H54 (cell line): ENCODE data around the gene SLC12A3.

Experiments used
- DNase-seq: peaks from one replicate; pipeline ENCODE4 v3.0.0; 2011; ENCODE audit warnings: low spot score, mixed read lengths; ENCODE audit not compliant: insufficient read length
- FAIRE-seq: peaks from 3 replicates; lab custom pipeline; 2011; peaks lifted over from hg19 to GRCh38; lab: Jason Lieb, UNC
- POLR2A ChIP-seq: IDR thresholded peaks from 2 replicates; pipeline ENCODE4 v1.6.1; 2011; ENCODE audit warnings: low read depth, mild to moderate bottlenecking, low read length

The SLC12A3 gene, protein sequence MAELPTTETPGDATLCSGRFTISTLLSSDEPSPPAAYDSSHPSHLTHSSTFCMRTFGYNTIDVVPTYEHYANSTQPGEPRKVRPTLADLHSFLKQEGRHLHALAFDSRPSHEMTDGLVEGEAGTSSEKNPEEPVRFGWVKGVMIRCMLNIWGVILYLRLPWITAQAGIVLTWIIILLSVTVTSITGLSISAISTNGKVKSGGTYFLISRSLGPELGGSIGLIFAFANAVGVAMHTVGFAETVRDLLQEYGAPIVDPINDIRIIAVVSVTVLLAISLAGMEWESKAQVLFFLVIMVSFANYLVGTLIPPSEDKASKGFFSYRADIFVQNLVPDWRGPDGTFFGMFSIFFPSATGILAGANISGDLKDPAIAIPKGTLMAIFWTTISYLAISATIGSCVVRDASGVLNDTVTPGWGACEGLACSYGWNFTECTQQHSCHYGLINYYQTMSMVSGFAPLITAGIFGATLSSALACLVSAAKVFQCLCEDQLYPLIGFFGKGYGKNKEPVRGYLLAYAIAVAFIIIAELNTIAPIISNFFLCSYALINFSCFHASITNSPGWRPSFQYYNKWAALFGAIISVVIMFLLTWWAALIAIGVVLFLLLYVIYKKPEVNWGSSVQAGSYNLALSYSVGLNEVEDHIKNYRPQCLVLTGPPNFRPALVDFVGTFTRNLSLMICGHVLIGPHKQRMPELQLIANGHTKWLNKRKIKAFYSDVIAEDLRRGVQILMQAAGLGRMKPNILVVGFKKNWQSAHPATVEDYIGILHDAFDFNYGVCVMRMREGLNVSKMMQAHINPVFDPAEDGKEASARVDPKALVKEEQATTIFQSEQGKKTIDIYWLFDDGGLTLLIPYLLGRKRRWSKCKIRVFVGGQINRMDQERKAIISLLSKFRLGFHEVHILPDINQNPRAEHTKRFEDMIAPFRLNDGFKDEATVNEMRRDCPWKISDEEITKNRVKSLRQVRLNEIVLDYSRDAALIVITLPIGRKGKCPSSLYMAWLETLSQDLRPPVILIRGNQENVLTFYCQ

GRCh38 chr16:56864960-56865359 is at the start of gene SLC12A3:
SLC12A3 (plus strand) TSS chr16:56865207; CDS start chr16:56865236, 29 bp downstream.
- FAIRE-seq, result no peak
- DNase-seq, result no peak
- TF ChIP-seq POLR2A, result no peak

DNA sequence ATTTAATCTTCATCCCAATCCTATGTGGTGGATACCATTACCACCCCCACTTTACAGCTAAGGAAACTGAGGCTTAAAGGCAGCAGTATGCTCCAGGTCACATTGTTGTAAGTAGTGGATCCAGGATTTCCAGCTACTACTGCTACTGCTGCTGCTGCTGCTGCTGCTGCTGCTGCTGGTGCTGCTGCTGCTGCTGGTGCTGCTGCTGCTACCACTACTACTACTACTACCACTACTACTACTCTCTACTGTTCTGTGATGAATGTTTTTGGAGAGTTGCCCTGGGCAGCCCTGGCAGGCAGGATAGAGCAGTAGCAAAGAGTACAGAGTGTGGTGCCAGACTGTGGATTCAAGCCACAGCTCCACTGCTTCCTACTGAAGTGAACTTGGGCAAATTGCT is 49.3 kb upstream of the SLC12A3 start:
- DNase-seq (no peak), FAIRE-seq (no peak)
- TF ChIP-seq POLR2A, result no peak

- no peak for TF ChIP-seq POLR2A
- no peak for DNase-seq
- no peak for FAIRE-seq
These were observed 48.0 kb upstream of the SLC12A3 start for GRCh38 chr16:56817056-56817455.

- DNase-seq (no peak), FAIRE-seq (no peak)
- no peak for TF ChIP-seq POLR2A
These were observed 47.1 kb upstream of the SLC12A3 start for GRCh38 chr16:56817938-56818337.

GRCh38 chr16:56823081-56823733 is 41.8 kb upstream of the SLC12A3 start:
- DNase-seq (no peak), FAIRE-seq (no peak)

GRCh38 chr16:56824331-56824730 is 40.7 kb upstream of the SLC12A3 start:
- no peak for TF ChIP-seq POLR2A
- DNase-seq (no peak), FAIRE-seq (no peak)

More at GRCh38 chr16:56823081-56823733, 41.8 kb upstream of the SLC12A3 start:
- TF ChIP-seq POLR2A, result no peak

GRCh38 chr16:56824804-56825203 is 40.2 kb upstream of the SLC12A3 start:
- no peak for TF ChIP-seq POLR2A
- no peak for DNase-seq
- no peak for FAIRE-seq

GRCh38 chr16:56825826-56826225 is 39.2 kb upstream of the SLC12A3 start:
- FAIRE-seq, result no peak
- no peak for DNase-seq
- TF ChIP-seq POLR2A, result no peak

DNA sequence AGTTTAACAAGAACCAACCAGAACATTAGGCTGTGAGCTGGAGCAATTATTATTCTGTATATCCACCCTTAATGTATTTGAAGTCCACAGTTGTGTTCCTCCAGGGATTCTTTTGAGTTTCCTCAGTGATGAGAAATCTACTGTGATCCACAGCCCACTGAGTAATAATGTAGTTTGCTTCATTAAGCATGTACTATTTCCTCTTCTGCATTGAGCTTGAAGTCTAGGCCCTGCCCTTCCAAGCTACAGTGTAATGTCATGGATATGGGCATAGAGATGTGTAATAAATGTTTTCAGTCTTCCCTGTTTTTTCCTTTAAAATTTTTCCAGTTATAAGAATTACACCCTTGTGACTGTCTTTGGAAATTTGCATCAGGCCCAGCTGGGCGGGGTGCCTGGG is 36.4 kb upstream of the SLC12A3 start:
- FAIRE-seq (no peak), DNase-seq (no peak)

GRCh38 chr16:56830669-56831068 is 34.3 kb upstream of the SLC12A3 start:
- DNase-seq (no peak), FAIRE-seq (no peak)
- no peak for TF ChIP-seq POLR2A

More for the DNA sequence above, 36.4 kb upstream of the SLC12A3 start:
- no peak for TF ChIP-seq POLR2A

GRCh38 chr16:56832768-56833167 is 32.2 kb upstream of the SLC12A3 start:
- TF ChIP-seq POLR2A, result no peak
- no peak for DNase-seq
- no peak for FAIRE-seq

DNA sequence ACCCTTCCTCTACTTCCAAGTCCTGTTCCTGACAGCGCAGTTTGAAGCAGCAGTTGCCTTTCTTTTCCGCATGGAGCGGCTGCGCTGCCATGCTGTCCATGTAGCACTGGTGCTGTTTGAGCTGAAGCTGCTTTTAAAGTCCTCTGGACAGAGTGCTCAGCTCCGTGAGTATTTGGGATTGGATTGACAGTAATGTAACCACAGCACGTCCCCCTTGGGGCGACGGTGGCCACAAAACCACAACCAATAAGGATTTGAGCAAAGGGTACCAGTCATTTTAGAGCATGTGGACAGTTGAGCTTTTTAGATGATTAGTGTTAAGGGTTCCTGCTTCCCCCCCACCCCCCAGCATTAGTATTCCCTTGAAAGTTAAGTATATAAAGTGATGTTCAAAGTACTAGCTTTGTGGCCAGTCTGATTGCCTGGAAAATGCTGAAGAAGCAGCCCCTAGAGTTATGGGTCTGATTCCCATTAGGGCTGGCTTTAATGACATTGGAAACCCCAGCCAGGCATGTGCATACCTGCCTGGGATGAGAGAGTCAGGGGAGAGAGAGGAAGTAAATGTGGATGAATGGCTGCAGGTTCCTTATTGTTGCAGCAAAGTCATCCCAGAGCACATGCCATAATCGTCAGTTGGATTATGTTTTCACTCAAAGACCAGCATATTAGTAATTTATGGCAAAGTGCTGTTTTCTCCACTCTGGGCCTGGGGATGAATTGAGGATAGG is 31.6 kb upstream of the SLC12A3 start:
- no peak for TF ChIP-seq POLR2A
- FAIRE-seq (no peak), DNase-seq (no peak)

GRCh38 chr16:56835320-56835719 is 29.7 kb upstream of the SLC12A3 start:
- FAIRE-seq, result no peak
- TF ChIP-seq POLR2A, result no peak
- DNase-seq, result no peak
